ENCODE results near the gene UBE2V1.

UBE2V1 gene

GRCh38 chr20:50043573-50044352 is 69.2 kb downstream of the UBE2V1 start:
- DNase-seq (ENCODE audit: low read depth), result no peak
- H3K4me3 ChIP-seq (ENCODE audit: control insufficient read depth, low read depth, low read length), result no peak overlapping the region
- TF ChIP-seq CTCF (conservative IDR thresholded peaks at IDR 0.05; ENCODE audit: control insufficient read depth, insufficient read depth, low read depth, low read length), result no peak

GRCh38 chr20:50042370-50043313 is 70.3 kb downstream of the UBE2V1 start:
- no peak for TF ChIP-seq CTCF (conservative IDR thresholded peaks at IDR 0.05; ENCODE audit: control insufficient read depth, insufficient read depth, low read depth, low read length)
- H3K4me3 ChIP-seq (ENCODE audit: control insufficient read depth, low read depth, low read length), result no peak overlapping the region
- no peak for DNase-seq (ENCODE audit: low read depth)

- no peak overlapping the region for H3K4me3 ChIP-seq (ENCODE audit: control insufficient read depth, low read depth, low read length)
- no peak for DNase-seq (ENCODE audit: low read depth)
- no peak for TF ChIP-seq CTCF (conservative IDR thresholded peaks at IDR 0.05; ENCODE audit: control insufficient read depth, insufficient read depth, low read depth, low read length)
These were observed 71.6 kb downstream of the UBE2V1 start for GRCh38 chr20:50041246-50041873.

- no peak for TF ChIP-seq CTCF (conservative IDR thresholded peaks at IDR 0.05; ENCODE audit: control insufficient read depth, insufficient read depth, low read depth, low read length)
- no peak for DNase-seq (ENCODE audit: low read depth)
- H3K4me3 ChIP-seq (ENCODE audit: control insufficient read depth, low read depth, low read length), result no peak overlapping the region
These were observed 72.3 kb downstream of the UBE2V1 start for GRCh38 chr20:50040432-50041245.

GRCh38 chr20:50039706-50040431 is 73.1 kb downstream of the UBE2V1 start:
- no peak for DNase-seq (ENCODE audit: low read depth)
- H3K4me3 ChIP-seq (ENCODE audit: control insufficient read depth, low read depth, low read length), result no peak overlapping the region
- no peak for TF ChIP-seq CTCF (conservative IDR thresholded peaks at IDR 0.05; ENCODE audit: control insufficient read depth, insufficient read depth, low read depth, low read length)
